ENCODE measurements around the gene MXD1.

The MXD1 gene

DNA sequence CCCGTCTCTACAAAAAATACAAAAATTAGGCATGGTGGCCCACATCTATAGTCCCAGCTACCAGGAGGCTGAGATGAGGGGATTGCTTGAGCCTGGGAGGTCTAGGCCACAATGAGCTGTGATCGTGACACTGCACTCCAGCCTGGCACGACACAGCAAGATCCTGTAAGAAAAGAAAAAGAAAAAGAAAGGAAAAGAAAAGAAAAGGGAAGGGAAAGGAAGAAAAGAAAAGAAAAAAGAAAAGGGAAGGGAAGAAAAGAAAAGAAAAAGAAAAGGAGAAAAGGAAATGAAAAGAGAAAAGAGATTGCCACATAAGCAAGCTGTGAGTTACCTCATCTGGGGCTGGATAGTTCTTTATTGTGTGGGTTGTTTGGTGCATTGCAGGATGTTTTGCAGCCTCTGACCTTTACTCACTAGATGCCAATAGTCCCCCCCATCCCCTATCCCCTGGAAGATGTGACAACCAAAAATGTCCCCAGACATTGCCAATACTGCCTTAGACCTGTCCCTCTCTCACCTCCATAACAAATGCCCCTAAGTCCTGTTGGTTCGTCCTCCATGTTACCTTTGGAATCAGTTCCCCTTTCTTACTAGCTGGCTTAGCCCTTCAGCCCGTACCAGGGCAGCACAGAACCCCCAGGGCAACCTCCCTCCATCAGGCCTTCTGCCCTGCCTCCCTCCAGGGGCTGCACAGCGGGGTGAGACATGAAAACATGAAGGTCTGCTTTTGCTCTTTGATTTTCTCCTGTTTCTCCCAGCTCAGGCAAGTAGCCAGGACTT, 37.6 kb downstream of the MXD1 start:
- TF ChIP-seq, protein P1, sequence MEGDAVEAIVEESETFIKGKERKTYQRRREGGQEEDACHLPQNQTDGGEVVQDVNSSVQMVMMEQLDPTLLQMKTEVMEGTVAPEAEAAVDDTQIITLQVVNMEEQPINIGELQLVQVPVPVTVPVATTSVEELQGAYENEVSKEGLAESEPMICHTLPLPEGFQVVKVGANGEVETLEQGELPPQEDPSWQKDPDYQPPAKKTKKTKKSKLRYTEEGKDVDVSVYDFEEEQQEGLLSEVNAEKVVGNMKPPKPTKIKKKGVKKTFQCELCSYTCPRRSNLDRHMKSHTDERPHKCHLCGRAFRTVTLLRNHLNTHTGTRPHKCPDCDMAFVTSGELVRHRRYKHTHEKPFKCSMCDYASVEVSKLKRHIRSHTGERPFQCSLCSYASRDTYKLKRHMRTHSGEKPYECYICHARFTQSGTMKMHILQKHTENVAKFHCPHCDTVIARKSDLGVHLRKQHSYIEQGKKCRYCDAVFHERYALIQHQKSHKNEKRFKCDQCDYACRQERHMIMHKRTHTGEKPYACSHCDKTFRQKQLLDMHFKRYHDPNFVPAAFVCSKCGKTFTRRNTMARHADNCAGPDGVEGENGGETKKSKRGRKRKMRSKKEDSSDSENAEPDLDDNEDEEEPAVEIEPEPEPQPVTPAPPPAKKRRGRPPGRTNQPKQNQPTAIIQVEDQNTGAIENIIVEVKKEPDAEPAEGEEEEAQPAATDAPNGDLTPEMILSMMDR (IDR thresholded peaks at IDR 0.05; ENCODE audit: insufficient read depth, low read length, poor library complexity, severe bottlenecking), result no peak
- no peak for DNase-seq (ENCODE audit: extremely low read depth, insufficient read length)
- Histone ChIP-seq H3K27me3 (replicated peaks; ENCODE audit: control insufficient read depth, insufficient read depth, low read length) (no peaks in the 10 kb centered on the region), H3K4me3 (replicated peaks; ENCODE audit: low read depth, low read length) (no peak overlapping the region), H3K36me3 (ENCODE audit: control insufficient read depth, insufficient read depth, low read length) (no peaks in the 10 kb centered on the region)

DNA sequence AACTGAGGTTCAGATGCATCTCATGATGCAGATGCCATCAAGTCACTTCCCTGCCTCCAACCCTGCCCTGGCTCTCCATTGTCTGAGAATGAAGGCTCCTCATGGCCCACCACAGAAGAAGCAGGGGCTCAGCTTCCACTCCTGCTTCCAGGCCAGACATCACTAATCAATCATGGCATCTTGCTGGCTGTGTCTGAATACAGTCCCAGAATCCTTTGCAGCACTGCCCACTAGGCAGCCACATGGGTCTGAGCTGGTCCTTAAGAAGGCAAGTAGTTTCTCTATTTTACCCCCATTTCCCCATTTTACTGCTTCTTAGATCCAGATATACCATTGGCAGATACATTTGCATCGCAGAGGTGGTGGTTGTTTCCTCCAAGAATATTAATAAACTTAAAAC, 39.2 kb downstream of the MXD1 start:
- no peak for DNase-seq (ENCODE audit: extremely low read depth, insufficient read length)
- no peak overlapping the region for H3K4me3 ChIP-seq (replicated peaks; ENCODE audit: low read depth, low read length)
- no peaks in the 10 kb centered on the region for H3K27me3 ChIP-seq (replicated peaks; ENCODE audit: control insufficient read depth, insufficient read depth, low read length)
- TF ChIP-seq, protein P1 (IDR thresholded peaks at IDR 0.05; ENCODE audit: insufficient read depth, low read length, poor library complexity, severe bottlenecking), result no peak
- H3K36me3 ChIP-seq (ENCODE audit: control insufficient read depth, insufficient read depth, low read length), result no peaks in the 10 kb centered on the region

DNA sequence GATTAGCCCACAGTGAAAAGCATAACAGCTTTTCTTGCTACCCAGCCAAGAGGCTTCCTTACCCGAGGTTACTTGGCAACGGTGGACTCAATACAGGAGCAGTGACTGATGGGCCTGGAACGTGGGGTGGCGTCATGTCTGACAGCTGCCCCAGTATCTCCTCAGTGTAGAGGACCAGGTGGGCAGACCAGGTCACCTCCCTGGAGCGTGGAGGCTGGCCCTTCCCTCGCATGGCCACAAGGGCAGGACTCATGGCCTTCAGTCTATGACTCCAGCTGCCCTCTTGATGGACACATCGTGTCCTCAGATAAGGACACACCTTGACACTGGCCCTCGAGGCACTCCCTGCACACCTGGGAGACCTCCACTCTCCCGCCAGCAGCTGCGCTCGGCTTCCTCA, 40.1 kb downstream of the MXD1 start:
- DNase-seq (ENCODE audit: extremely low read depth, insufficient read length), result no peak
- Histone ChIP-seq H3K36me3 (ENCODE audit: control insufficient read depth, insufficient read depth, low read length) (no peaks in the 10 kb centered on the region), H3K27me3 (replicated peaks; ENCODE audit: control insufficient read depth, insufficient read depth, low read length) (no peaks in the 10 kb centered on the region), H3K4me3 (replicated peaks; ENCODE audit: low read depth, low read length) (no peak overlapping the region)
- TF ChIP-seq, protein P1 (IDR thresholded peaks at IDR 0.05; ENCODE audit: insufficient read depth, low read length, poor library complexity, severe bottlenecking), result no peak

DNA sequence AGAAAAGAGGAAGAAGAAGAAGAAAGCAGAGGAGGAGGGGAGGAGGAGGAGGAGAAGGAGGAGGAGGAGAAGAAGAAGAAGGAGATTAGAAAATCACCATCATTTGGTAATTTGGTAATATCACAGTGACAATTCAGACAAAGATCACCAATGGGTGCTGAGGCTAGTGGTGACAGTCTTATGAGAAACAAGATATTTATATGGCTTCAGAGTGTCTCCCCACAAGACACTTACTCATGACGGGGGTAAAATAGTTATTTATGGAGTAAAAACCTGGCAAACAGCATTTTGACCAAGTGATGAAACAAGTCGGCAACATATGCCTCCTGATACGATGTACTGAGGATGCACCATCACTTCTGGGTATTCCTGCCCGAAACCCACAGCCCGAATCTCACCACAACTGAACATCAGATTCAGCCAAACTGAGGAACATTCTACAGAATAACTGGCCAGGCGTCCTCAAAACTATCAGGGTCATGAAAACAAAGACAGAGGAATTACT, 41.6 kb downstream of the MXD1 start:
- H3K4me3 ChIP-seq (replicated peaks; ENCODE audit: low read depth, low read length), result no peak overlapping the region
- no peaks in the 10 kb centered on the region for H3K36me3 ChIP-seq (ENCODE audit: control insufficient read depth, insufficient read depth, low read length)
- H3K27me3 ChIP-seq (replicated peaks; ENCODE audit: control insufficient read depth, insufficient read depth, low read length), result no peaks in the 10 kb centered on the region
- DNase-seq (ENCODE audit: extremely low read depth, insufficient read length), result no peak
- TF ChIP-seq, protein P1 (IDR thresholded peaks at IDR 0.05; ENCODE audit: insufficient read depth, low read length, poor library complexity, severe bottlenecking), result no peak

DNA sequence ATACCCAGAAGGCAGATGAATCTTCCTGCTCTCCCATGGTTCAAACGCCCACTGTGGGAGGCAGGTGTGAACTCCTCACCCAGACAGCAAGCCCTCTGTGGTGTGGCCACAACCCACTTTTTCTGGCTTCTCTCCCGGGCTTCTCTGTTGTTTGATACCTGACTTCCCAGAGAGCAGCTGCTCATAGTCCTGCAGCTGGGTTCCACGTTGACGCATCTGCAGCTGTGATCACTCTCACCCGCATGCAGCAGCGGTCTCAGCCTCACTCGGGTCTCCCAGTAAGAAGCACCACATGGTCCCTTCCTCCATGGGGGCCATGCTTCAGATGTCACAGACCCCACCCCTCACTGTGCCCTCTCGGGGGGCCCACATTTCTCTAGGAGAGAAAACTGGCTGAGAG, 43.1 kb downstream of the MXD1 start:
- Histone ChIP-seq H3K27me3 (replicated peaks; ENCODE audit: control insufficient read depth, insufficient read depth, low read length) (no peaks in the 10 kb centered on the region), H3K4me3 (replicated peaks; ENCODE audit: low read depth, low read length) (no peak overlapping the region), H3K36me3 (ENCODE audit: control insufficient read depth, insufficient read depth, low read length) (no peaks in the 10 kb centered on the region)
- TF ChIP-seq, protein P1 (IDR thresholded peaks at IDR 0.05; ENCODE audit: insufficient read depth, low read length, poor library complexity, severe bottlenecking), result no peak
- DNase-seq (ENCODE audit: extremely low read depth, insufficient read length), result no peak
